HEK293T (cell line): ENCODE measurements around the gene PDE2A.

Source experiments
- BHLHE40 ChIP-seq: fragments of 450-650 bp; IDR thresholded peaks from 2 replicates; pipeline ENCODE4 v1.6.1; 2016; ENCODE audit warnings: mild to moderate bottlenecking, moderate library complexity, borderline replicate concordance
- ELF4 ChIP-seq: fragments of 450-650 bp; IDR thresholded peaks from 2 replicates; pipeline ENCODE4 v1.6.1; 2017; ENCODE audit warnings: antibody characterized with exemption
- FOXA1 ChIP-seq: fragments of 450-650 bp; IDR thresholded peaks from 2 replicates; pipeline ENCODE4 v1.6.1; 2016; ENCODE audit warnings: mild to moderate bottlenecking
- FOXK2 ChIP-seq: fragments of 450-650 bp; IDR thresholded peaks from 2 replicates; pipeline ENCODE4 v1.6.1; 2016; ENCODE audit warnings: mild to moderate bottlenecking
- FOXM1 ChIP-seq: fragments of 450-650 bp; IDR thresholded peaks from 2 replicates; pipeline ENCODE4 v1.6.1; 2017; ENCODE audit warnings: mild to moderate bottlenecking, borderline replicate concordance
- HDGF ChIP-seq: fragments of 450-650 bp; IDR thresholded peaks from 2 replicates; pipeline ENCODE4 v1.6.1; 2017; ENCODE audit warnings: antibody characterized with exemption, borderline replicate concordance
- L3MBTL2 ChIP-seq: fragments of 450-650 bp; conservative IDR thresholded peaks from 2 replicates; pipeline ENCODE4 v1.6.1; 2016; ENCODE audit warnings: mild to moderate bottlenecking
- SP1 ChIP-seq: fragments of 450-650 bp; IDR thresholded peaks from 2 replicates; pipeline ENCODE4 v1.6.1; 2017
- SUZ12 ChIP-seq: fragments of 450-650 bp; IDR thresholded peaks from 2 replicates; pipeline ENCODE4 v1.6.1; 2016; ENCODE audit warnings: mild to moderate bottlenecking
- ZNF384 ChIP-seq: fragments of 450-650 bp; IDR thresholded peaks from 2 replicates; pipeline ENCODE4 v1.6.1; 2016

DNA sequence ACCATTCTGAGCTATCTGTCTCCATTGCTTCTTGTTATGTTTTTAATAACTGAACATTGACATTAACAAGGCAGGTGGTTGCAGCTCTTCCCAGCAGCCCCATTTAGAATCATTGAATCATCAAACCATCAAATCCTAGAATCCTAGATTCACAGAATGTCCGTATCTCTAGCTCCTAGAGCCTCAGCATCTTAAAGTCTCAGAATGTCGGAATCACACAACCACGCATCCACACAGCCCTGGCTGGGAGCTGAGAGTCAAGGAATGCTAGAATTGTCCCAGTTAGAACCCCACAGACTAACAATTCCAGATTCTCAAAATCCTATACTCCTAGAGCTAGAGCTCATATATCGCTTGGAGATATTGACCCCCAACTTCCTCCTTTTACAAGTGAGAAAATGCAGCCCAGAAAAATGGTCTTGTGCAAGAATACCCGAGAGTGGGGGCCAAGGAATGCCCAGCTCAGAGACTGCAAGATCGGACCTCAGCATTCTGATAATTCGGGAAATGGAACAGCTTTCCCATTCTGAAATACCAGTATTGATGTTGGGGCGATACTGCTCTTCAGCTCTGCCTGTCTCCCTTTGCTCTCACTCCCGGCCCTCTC lies 38.8 kb downstream of the PDE2A start:
- no peak for TF ChIP-seq SUZ12
- TF ChIP-seq FOXA1 = no peak
- TF ChIP-seq SP1 = no peak
- no peak for TF ChIP-seq FOXK2
- no peak for TF ChIP-seq ELF4
- TF ChIP-seq L3MBTL2 = no peak
- no peak for TF ChIP-seq FOXM1
- no peak for TF ChIP-seq ZNF384
- no peak for TF ChIP-seq HDGF
- no peak for TF ChIP-seq BHLHE40
